Retina (tissue), 1 donor: ENCODE data around the gene CYB5R3.

Source experiments
- DNase-seq: peaks from one replicate; pipeline ENCODE4 v3.0.0-alpha.2; 2016

Gene CYB5R3

DNA sequence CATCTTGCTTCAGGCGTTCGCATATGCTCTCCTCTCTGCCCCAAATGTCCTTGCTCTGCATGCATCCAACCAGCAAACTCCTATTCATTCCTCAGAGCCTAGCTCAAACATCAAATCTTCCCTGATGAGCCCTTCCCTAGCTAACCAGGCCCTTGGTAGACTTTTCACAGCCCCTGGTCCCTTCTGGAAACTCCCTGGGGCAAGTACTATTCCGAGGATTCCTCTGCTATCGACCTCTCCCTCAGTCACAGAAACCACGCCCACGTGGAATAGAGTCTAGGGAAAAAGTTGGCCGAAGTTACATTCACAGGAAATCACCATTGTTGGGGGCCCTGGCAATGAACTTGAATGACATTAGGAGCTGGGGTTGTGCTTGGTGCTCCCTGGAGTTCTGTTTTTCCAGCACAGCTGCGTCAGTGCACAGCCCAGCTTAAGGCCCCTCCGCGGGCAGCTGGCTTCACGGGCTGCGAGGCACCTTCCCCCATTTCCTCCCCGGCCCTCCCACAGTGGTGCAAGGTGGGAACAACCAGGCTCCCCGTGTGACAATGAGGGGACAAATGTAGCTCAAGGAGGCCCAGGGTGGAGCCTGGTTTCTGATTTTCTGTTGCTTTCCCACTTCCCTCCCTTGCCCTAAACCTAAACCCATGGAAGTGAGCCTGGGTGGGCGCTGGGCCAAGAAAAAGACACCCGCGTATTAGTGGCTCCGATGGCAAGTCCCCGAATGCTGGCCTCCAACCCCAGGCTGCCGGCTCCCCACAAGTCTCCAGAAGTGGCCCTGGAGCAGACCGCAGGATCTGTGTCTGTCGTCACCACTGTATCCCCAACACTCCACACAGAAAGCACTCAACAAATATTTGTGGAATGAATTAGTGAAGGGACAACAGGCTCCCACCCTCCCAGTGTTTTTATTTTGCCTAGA is 4.5 kb downstream of the CYB5R3 start:
- no peak for DNase-seq

DNA sequence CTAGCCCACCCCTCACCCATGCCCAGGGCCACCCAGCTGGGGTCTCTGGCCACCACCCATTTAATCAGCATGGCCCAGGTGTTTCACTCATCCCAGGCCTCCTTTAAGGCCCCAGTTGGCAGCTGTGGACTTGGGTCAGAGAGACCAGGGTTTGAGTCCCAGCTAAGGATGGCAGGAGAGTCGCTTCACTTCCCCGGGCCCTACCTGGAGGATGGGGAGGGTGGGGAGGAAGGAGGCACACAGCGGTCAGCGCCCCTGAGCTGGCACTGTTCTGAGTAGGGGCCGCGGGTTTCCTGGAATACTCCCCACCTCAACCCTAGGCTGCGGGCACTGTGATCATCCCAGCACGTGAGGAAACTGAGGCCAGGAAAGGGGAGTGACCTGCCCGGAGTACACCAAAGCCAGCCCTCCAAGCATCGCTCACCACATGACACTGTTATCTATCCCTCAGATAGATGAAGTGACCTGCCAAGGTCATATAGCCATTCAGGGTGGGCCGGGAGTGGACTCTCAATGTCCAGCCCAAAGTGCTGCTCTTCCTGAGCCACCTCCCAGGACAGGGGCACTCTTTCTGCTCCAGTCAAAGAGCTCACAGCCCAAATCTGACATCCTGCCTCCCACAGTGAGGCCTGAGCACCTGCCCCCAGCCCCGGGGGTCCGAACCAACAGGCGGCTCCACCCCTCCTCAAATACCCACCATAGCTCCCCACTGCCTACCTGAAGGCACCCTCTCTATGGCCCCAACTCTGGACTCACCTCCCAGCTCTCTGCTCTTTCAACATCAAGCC is 5.4 kb downstream of the CYB5R3 start:
- DNase-seq = no peak

DNA sequence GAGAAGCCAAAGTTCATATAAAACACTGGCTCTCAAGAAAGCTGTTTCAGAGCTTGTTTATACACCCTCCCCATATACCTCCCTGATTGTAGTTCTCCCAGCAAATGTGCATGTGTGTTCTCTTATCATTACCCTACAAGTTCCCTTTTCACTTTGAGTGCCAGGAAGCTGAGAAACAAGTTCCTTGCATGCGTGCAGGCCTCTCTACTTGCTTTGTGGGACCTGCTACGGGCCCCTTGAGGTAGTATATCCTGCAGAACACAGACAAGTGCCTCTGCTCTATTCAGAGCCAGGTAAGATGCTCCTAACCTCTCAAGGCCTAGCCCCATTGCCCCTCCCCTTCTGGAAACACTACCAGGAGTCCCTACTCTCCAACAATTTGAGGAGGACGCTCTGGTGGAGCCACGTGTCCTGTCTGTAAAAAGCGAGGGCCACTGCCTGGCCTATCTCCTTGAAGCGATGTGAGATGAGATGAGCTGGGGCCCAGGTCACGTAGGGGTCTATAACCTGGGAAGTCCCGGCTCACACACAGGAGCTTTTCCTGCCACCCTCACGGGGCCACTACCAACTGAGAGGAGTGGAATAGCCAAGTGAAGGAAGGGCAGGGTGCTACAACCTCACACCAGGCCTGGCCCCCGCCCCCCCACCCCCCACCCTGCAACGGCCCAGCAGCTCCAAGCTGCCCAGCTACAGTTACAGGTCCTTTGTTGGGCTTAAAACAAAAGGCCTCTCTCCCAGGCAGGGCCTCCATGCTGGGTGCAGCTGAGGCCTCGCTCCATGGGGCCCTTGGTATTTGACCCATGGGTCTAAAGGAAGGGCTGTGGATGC is 6.2 kb downstream of the CYB5R3 start:
- no peak for DNase-seq

DNA sequence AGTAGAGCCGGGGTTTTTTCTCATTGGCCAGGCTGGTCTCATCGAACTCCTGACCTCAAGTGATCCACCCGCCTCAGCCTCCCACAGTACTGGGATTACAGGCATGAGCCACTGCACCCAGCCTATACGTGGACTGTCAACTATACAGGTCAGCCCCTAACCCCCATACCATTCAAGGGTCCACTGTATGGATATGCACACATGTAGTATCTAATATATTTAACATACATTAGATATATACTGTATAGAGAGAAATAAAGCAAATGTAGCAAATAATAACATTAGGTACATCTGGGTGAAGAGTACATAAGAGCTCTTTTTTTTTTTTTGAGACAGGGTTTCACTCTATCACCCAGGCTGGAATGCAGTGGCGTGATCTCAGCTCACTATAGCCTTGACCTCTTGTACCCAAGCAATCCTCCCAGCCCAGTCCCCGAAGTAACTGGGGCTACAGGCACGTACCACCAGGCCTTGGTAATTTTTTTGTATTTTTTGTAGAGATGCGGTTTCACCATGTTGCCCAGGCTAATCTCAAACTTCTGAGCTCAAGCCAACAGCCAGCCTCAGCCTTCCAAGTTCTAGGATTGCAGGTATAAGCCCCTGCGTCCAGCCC is 7.3 kb downstream of the CYB5R3 start:
- no peak for DNase-seq

DNA sequence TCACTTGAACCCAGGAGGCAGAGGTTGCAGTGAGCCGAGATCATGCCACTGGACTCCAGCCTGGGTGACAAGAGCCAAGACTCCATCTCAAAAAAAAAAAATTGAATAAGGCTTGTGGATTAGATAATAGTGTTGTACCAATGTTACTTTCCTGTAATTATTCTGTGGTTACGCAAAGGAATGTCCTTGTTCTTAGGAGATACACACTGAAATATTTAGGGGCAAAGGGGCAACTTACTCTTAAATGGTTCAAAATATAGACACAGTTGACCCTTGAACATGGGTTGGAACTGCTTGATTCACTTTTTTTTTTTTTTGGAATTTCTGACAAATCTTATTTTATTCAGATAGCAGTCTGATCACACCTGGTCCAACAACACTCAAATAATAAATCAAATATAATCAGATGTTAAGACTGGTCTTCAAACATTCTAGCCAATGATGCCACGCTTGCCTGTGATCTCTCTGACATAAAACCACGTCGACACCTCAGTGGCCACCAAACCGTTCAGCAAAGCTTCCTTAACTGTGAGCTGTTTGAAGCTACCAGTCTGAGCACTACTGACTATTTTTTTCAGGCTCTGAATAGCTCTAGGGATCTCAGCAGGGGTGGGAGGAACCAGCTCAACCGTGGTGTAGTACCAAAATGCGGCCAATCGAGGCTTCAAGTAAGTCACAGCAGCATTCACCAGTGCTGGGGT is 9.5 kb downstream of the CYB5R3 start:
- DNase-seq = no peak

DNA sequence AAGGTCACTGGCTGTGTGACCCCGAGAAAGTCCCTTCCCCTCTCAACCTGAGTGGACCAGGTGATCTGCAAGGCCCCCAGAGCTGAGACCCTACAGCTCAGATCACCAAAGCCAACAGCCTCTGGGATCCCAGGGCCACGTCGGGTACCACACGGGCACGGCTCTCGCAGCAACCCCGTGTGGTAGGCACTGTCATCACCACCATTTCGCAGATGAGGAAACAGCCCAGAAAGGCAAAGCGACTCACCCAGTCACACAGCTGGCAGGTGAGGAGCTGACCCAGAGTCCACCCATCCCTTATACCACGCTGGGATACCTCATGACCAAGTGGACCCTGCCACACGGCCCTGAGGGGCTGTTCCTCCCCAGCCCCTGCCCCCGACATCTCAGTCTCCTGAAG is 11.6 kb downstream of the CYB5R3 start:
- DNase-seq = no peak

DNA sequence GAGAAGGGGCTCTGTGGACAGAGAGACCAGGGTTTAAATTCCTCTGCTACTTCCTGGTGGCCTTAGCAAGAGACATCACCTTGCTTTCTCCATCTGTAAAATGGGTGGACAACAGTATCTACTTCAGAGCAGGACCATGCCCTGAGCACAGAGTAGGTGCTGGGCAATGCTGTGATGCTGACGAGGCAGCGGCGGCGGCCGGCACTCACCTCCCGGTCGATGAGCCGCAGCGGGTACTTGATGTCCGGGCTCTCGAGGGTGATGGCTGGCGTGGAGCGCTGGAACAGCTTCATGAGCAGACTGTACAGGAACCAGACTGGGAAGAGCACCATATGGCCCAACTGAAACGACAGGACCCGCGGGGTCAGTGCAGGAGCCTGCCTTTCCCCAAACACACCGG is 12.7 kb downstream of the CYB5R3 start:
- no peak for DNase-seq

DNA sequence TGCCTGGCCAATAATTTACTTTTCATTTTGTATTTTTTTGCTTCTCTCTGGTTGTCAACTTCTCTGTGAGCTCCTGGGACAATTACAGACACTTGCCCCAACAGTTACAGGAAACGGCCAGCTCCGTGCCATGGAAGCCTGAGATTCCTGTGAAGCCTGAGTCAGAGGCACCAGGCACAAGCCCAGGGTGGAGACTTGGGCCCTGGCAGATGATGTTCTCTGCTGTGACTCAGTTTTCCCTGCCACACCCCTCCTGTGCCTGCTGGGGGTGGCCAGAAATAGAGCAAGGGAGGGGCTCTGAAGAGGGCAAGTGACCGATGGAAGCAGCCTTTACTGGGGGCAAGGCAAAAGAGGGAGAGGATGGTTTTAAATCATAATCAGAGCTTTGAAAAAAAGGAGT is 13.7 kb downstream of the CYB5R3 start:
- DNase-seq = no peak

DNA sequence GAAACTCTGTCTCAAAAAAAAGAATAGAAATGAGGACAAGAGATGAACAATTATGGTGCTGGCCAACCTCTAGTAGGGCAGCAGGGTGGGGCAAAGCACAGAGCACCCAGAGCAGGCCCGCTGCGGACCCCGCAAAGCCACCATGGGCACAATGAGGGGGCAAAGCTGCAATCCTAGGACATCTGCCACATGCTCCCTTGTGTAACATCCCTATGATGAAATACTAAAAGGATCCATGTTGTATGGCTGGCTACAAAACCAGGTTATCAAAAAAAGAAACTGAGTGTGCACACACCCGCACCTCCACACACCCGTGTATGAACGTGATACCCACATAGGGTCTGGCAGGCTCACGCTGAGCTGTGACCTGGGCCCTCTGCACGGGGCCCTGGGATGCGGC is 16.2 kb downstream of the CYB5R3 start:
- DNase-seq = no peak

DNA sequence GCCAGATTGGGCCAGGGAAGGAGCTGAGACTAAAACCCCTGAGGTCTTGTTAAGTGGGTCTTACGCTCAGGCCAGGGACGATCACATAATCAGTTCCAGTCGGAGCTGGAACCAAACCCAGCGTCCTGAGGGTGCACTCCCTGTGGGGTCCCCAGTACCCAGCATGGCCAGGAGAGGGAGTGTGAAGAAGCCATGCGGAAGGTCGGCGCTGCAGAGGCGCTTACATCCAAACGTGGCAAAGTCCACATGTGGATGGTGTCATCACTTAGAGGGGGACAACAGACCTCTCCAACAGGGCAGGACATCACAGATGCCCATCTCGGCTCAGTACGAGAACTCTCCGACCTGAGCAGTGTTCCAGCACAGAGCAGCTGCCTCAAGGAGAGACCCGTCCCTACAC is 17.1 kb downstream of the CYB5R3 start:
- no peak for DNase-seq

DNA sequence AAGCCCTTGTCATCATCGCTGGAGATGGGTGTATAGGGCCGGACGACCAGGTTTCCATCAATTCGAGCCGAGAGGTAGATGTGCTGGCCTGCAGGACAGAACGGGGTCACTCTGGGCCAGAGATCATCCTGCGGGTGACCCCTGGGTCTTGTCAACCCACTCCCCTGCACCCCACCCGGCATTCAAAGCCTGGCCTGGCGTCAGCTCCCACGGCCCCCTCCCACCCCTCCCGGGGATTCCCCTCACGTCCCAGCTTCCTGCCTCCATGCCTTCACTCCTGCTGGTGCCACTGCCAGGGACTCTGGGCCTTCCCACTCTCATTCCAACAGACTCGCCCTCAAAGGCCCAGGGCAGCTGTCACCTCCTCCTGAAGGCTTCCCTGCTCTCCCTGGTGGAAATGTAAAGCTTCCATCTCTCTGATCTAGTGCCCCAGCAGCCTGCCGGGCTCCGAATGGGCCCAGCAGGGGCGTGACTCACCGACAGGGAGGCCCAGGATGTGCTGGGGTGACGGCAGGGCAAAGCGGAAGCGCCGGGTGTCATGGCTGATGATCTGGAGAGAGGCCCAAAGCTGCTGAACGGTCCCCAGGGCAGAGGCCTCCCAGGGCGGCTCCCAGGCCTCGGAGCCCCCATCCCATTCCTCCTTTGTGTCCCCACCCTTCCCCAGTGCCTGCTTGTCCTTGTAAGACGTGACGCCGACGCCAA is 18.1 kb downstream of the CYB5R3 start:
- DNase-seq = no peak

DNA sequence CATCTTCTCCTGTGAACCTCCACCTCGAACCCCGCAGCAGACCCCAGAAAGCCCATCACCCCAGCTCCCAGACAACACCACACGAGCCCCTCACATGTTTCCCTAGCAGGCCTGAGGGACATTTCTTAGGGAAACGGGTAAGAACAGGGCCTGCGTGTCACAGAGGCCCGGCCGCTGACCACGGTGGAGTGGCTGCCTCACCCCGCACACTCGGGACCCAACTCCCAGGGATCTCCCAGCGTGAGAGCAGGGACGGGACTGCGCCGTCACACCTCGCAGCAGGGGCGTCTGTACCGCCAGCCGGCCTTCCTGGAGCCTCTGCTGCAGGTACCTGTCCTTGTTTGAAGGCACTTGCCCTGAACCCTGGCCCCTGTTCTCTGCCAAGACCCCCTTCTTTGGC is 19.0 kb downstream of the CYB5R3 start:
- DNase-seq = no peak

DNA sequence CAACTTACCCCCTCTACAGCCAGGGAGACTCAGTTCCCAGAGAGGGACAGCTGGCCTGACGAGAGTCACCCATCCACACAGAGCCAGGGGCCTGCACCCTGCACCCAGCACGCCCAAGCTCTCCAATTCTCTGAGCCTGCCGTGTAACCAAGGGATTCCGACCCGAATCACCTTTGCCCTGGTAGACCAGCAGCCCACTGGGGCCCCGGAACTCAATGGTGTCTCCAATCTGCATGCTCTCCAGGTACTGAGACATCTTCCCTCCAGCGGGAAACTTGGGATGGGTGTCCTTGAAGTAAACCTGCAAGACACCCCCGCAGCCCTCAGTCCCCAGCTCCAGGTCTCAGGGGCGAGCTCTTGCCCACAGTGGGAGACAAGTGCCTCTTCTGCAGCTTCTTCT is 21.2 kb downstream of the CYB5R3 start:
- DNase-seq = no peak

DNA sequence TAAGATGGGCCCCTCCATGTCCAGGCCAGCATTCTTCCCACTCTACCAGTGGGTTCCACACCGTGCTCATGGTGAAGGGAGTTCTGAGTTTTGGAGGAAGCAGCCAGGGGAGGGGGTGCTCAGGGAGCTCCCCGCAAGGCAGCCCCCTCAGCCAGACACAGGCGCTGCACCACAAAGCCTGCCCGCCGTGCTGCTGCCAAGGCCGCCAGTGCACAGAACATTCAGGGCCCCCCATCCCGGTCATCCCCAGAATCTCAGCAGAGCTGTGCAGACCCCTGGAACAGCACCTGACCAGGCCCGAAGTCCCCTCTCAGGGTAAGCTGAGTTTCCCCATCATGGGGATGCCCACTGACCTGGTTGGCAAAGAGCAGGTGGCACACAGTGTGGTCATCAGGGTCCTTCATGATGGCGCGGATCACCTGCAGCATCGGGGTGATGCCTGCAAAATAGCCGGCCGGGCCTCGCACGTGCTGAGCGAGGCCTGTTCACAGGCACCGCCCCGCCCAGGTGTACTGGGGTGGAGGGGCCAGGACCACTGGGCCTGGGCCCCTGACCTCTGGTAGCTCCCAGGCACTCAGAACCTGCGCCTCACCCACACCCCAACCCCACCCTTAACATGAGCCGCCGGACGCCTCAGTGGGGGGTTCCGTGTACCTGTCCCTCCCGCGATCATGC is 22.1 kb downstream of the CYB5R3 start:
- DNase-seq = no peak

DNA sequence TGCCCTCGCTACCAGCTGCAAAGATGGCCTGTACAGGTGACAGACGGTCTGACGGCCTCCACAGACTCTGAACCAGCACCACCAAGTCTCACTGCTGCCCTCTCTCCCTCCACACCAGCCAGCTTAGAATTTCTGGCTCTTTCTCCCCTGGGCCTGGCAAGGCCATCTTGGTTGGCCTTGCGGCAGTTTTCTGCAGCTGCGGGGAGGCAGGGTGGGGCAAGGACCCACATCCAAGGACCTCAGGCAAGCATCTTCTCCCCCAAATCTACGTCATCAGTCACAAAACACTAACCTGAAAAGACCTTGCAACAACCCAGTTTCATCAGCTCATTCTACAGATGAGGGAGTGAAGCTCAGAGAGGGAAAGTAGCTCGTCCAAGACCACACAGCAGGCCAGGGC is 22.8 kb downstream of the CYB5R3 start:
- no peak for DNase-seq

DNA sequence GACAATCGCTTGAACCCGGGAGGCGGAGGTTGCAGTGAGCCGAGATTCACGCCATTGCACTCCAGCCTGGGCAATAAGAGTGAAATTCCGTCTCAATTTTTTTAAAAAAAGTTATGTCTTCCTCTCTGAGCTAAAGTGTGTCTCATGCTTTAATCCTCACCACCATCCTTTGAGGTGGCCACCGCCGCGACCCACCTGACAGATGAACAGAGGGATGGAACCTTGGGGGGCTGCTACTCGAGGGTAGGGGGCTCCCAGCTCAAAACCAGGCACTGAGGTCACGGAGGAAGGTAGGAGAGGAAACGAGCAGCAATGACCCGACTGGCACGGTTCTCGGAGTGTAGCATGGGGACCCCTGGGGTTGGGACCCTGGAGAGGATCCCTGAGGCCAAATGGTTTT is 23.8 kb downstream of the CYB5R3 start:
- no peak for DNase-seq

DNA sequence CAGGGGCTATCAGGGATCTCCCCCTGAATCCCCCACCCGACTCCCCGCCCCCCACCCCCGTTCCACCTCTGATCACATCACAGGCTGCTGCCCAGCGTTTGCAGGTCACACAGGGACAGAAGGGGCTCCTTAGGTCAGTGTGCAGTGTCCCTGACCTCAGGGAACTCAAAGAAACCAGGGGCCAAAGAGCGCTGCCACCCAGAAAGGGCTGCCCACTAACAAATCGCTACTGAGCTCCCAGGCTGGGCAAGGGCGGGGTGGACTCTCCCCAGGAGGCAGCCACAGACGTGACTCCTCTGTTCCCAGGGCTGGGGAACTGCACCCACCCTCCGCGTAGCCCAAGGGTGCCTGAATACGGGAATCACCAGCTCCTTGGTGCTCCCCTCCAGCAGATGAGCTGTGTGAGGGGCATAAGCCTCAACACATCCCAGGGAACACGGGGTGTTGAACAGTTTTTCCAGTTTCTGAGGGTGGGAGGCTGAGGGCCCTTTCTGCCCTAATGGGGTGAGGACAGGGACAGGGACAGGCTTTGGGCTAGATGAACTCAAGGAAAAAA is 24.6 kb downstream of the CYB5R3 start:
- DNase-seq = no peak

DNA sequence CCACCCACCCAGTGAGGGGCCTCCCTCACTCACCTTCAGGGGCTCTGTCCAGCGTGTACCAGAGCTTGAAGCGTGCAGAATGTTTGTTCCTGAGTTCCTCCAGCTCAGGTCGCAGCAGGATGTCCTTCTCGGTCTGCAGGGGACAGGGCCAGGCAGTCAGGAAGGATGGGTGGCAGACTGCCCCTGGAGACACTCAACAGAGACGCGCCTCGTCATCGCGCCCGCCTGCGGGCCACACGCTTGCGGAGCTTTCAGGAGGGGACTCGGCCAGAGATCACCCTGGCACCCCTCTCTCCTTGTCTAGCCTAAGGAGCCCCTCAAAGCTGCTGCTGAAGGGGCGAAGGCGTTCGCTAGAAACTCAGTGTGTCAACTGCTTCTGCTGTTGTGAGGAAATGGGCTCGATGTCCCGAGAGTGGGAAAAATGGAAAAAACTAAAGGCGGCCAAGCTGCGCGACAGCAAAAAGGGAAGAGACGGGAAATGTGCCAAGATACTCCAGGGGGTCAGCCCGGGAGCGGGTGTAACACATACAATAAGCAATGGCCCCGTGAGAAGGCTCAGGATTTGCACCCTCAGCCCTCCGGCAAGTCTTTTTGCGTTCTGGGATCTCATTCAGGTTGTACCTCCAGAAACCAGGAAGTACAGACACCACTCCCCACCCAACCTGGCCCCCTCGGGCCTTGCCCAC is 25.3 kb downstream of the CYB5R3 start:
- no peak for DNase-seq

DNA sequence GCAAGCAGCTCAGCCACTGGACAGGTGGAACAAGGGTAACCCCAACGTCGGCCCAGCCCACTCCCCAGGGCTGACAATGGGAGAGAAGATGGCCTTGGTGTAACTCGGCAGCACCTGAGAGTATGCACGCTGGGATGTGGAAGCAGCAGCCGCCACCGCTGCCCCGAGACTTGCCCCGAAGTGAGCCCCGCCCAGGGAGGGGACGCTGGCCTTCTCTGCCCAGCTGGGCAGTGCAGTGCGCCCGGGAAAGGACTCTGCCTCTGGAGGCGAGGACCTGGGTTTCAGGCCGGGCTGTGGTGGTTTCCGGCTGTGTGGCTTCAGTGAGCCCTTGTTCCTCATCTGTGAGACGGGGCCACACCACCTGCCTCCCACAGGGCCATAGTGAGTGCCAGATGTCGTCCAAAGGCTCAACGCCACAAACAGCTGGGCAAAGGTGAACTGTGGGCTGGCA is 25.9 kb downstream of the CYB5R3 start:
- DNase-seq = no peak
